K562 (cell line): ENCODE results near the gene RAB5B. TPM values are rescaled to one million over a fixed set of nuclear protein-coding genes. Genes with fewer than 3 reads are reported as not detected.

Experiments
- CTBP1 ChIP-seq: fragments of 450-650 bp; IDR thresholded peaks from 2 replicates; pipeline ENCODE4 v1.6.1; 2016; ENCODE audit warnings: borderline replicate concordance
- ESRRA ChIP-seq: fragments of 450-650 bp; IDR thresholded peaks from 2 replicates; pipeline ENCODE4 v1.6.1; 2014; ENCODE audit warnings: low read depth, mild to moderate bottlenecking, moderate library complexity, borderline replicate concordance
- LARP7 ChIP-seq: fragments of 450-650 bp; IDR thresholded peaks from 2 replicates; pipeline ENCODE4 v1.6.1; 2016
- MBD2 ChIP-seq: sonication (generic); IDR thresholded peaks from 2 replicates; pipeline ENCODE4 v1.6.1; 2016; ENCODE audit warnings: low read depth, borderline replicate concordance
- MTA3 ChIP-seq: fragments of 450-650 bp; formaldehyde crosslinking; IDR thresholded peaks from 2 replicates; pipeline ENCODE4 v1.6.1; 2017; ENCODE audit warnings: mild to moderate bottlenecking, borderline replicate concordance
- NR2F6 ChIP-seq: fragments of 450-650 bp; formaldehyde crosslinking; IDR thresholded peaks from 2 replicates; pipeline ENCODE4 v1.4.0; 2020; ENCODE audit warnings: mild to moderate bottlenecking
- PML ChIP-seq: IDR thresholded peaks from 2 replicates; pipeline ENCODE4 v1.6.1; 2012; ENCODE audit warnings: low read length, inconsistent platforms
- TOE1 ChIP-seq, 2 experiments: fragments of 450-650 bp in 1 of 2; sonication (generic) in 1 of 2; formaldehyde crosslinking in 1 of 2; IDR thresholded peaks; 2 replicates each; pipeline versions ENCODE4 v1.7.1 to v1.8.0; 2016 to 2022; ENCODE audit warnings: borderline replicate concordance in 2 of 2, mild to moderate bottlenecking in 2 of 2, antibody characterized with exemption in 1 of 2, inconsistent platforms in 1 of 2, low read depth in 1 of 2, missing genetic modification reagents in 1 of 2, moderate library complexity in 1 of 2
- polyA plus RNA-seq, 8 experiments: library from polyadenylated mRNA; depleted of rRNA in 4 of 8; stranded (reverse) in 5 of 8; unstranded in 3 of 8; fragments of >200 nt; fragmentation: Nextera tagmentation in 2 of 8; fragmentation: Illumina TruSeq in 1 of 8; extraction: Ambion mirVana in 2 of 8; extraction: Trizol in 1 of 8; gene quantifications; 2 replicates each; pipeline versions ENCODE4 v1.2.1 to v1.2.3, GENCODE V29; 2011 to 2014; ENCODE audit warnings: inconsistent platforms in 1 of 8, missing spikeins in 1 of 8
- total RNA-seq, 7 experiments: library from RNA; depleted of rRNA in 6 of 7; stranded (reverse); fragments of >200 nt in 6 of 7; fragmentation: Illumina TruSeq in 2 of 7; extraction: Trizol in 2 of 7; gene quantifications; 2 replicates each; pipeline versions ENCODE4 v1.2.1 to v1.2.3, GENCODE V29; 2011 to 2021; ENCODE audit warnings: low replicate concordance in 1 of 7
- TF ChIP-seq, protein P1 (sequence below), 2 experiments: fragments of 450-650 bp; formaldehyde crosslinking in 1 of 2; IDR thresholded peaks; 2 replicates each; pipeline versions ENCODE4 v1.4.0 to v1.6.1; 2014 to 2020; ENCODE audit warnings: mild to moderate bottlenecking in 2 of 2, borderline replicate concordance in 1 of 2, low read depth in 1 of 2

Gene RAB5B
- total and polyA plus RNA-seq, 9 of the 15 experiments (the other 6 are each of a cell fraction or from before 2014, with no cell fraction given) = 6.8 to 73.8 (median 25.2) TPM

DNA sequence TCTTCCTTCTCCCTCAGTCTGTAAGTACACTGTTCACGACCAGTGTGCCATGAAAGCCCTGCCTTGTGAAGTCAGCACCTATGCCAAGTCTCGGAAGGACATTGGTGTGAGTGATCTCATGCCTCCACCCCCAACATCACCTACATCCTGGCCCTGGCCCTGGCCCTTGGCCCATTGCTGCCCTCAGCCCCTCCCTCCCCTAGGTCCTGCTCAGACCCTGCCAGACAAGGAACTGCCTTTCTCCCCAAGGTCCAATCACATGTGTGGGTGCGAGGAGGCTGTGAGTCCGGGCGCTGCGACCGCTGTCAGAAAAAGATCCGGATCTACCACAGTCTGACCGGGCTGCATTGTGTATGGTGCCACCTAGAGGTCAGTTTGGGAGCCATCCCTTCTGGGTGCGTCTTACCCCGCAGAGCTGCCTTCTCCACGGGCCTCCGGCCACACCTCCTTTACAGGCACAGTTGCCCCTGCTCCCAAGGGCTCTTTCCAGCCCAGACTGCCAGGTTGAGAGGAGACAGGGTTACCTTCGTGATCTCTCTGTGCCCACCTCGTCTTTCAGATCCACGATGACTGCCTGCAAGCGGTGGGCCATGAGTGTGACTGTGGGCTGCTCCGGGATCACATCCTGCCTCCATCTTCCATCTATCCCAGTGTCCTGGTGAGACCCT lies 33.7 kb upstream of the RAB5B start (continued):
- TF ChIP-seq, protein P1, sequence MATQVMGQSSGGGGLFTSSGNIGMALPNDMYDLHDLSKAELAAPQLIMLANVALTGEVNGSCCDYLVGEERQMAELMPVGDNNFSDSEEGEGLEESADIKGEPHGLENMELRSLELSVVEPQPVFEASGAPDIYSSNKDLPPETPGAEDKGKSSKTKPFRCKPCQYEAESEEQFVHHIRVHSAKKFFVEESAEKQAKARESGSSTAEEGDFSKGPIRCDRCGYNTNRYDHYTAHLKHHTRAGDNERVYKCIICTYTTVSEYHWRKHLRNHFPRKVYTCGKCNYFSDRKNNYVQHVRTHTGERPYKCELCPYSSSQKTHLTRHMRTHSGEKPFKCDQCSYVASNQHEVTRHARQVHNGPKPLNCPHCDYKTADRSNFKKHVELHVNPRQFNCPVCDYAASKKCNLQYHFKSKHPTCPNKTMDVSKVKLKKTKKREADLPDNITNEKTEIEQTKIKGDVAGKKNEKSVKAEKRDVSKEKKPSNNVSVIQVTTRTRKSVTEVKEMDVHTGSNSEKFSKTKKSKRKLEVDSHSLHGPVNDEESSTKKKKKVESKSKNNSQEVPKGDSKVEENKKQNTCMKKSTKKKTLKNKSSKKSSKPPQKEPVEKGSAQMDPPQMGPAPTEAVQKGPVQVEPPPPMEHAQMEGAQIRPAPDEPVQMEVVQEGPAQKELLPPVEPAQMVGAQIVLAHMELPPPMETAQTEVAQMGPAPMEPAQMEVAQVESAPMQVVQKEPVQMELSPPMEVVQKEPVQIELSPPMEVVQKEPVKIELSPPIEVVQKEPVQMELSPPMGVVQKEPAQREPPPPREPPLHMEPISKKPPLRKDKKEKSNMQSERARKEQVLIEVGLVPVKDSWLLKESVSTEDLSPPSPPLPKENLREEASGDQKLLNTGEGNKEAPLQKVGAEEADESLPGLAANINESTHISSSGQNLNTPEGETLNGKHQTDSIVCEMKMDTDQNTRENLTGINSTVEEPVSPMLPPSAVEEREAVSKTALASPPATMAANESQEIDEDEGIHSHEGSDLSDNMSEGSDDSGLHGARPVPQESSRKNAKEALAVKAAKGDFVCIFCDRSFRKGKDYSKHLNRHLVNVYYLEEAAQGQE (IDR thresholded peaks at IDR 0.05; ENCODE audit: borderline replicate concordance) = peak; percentile 80; the same call in 1 of the 2 replicates
- TF ChIP-seq, protein P1 (CRISPR knock-in tag; IDR thresholded peaks at IDR 0.05; ENCODE audit: low read depth) = no peak
- TF ChIP-seq NR2F6 (CRISPR knock-in tag) = no peak
- TF ChIP-seq MTA3 = peak; percentile 48; the same call in 1 of the 2 replicates
- peak; percentile 58; the same call in 1 of the 2 replicates for TF ChIP-seq ESRRA
- peak; percentile 65; the same call in 1 of the 2 replicates for TF ChIP-seq CTBP1
- TF ChIP-seq TOE1 (IDR thresholded peaks at IDR 0.05; ENCODE audit: borderline replicate concordance) = 0 out of 2 replicates have a peak, but pooled peaks have one; percentile 34
- no peak for TF ChIP-seq TOE1 (CRISPR knock-in tag; IDR thresholded peaks at IDR 0.05; ENCODE audit: borderline replicate concordance, low read depth)
- TF ChIP-seq MBD2 = no peak
- no peak for TF ChIP-seq LARP7
- TF ChIP-seq PML = no peak
